ENCODE results near the gene COX6A2.

DNA sequence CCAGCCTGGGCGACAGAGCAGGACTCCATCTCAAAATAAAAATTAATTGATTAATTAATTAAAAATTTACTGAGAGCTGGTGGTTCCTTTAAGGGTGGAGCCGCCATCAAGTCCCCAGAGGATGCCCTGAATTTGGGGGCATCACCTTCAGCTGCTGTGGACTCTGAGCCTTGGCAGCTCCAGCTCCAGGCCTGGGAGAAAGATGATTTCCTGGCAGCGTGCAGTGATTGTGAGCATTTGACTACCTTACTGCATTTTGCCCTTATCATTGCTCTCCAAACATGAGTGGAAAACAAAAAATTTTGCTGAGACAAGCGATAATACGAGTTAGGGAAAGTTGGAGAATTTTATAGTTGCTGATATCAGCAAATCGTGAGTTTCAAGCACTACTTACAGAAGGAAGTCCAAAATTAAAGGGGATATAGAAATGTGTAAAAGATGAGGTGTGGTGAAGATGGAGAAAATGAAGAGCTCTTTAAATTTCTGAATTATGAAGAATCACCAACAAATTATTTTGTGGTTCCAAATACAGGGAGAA lies 37.6 kb downstream of the COX6A2 start:
- TF ChIP-seq, protein P1, sequence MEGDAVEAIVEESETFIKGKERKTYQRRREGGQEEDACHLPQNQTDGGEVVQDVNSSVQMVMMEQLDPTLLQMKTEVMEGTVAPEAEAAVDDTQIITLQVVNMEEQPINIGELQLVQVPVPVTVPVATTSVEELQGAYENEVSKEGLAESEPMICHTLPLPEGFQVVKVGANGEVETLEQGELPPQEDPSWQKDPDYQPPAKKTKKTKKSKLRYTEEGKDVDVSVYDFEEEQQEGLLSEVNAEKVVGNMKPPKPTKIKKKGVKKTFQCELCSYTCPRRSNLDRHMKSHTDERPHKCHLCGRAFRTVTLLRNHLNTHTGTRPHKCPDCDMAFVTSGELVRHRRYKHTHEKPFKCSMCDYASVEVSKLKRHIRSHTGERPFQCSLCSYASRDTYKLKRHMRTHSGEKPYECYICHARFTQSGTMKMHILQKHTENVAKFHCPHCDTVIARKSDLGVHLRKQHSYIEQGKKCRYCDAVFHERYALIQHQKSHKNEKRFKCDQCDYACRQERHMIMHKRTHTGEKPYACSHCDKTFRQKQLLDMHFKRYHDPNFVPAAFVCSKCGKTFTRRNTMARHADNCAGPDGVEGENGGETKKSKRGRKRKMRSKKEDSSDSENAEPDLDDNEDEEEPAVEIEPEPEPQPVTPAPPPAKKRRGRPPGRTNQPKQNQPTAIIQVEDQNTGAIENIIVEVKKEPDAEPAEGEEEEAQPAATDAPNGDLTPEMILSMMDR (optimal IDR thresholded peaks at IDR 0.05 in 1 of 3, IDR thresholded peaks at IDR 0.05 in 1 of 3, conservative IDR thresholded peaks at IDR 0.05 in 1 of 3; ENCODE audit: extremely low read depth in 1 of 3, insufficient read depth in 2 of 3, low read length in 3 of 3) = no peak
- no peak for TF ChIP-seq EZH2 (IDR thresholded peaks at IDR 0.05; ENCODE audit: low read length)

Measured in keratinocyte (primary cell).